Caco-2 (cell line): ENCODE results near the gene FUZ. TPM values are rescaled to one million over a fixed set of nuclear protein-coding genes. Genes with fewer than 3 reads are reported as not detected.

Source experiments
- BruUV-seq: library from RNA; stranded (reverse); fragments of 400-500 nt; replicated peaks from 2 replicates; lab custom pipeline; 2021; lab: Mats Ljungman, UMichigan
- CTCF ChIA-PET: fragments of 300-600 bp; sonication (Branson Sonifier 250); formaldehyde crosslinking; loops from one replicate; lab custom pipeline; 2022; ENCODE audit warnings: antibody characterized with exemption; lab: Charles Lee
- POLR2A ChIA-PET: fragments of 300-600 bp; sonication (Branson Sonifier 250); formaldehyde crosslinking; loops from one replicate; lab custom pipeline; 2022; ENCODE audit warnings: antibody characterized with exemption; lab: Charles Lee
- DNase-seq, 2 experiments: peaks; one replicate each; pipeline versions ENCODE4 v3.0.0 to v3.0.0-alpha.2; 2020 to 2022
- H3K27me3 ChIP-seq: replicated peaks from 2 replicates; pipeline ENCODE4 v1.6.0; 2011; ENCODE audit warnings: low read length; ENCODE audit not compliant: control insufficient read depth, insufficient read depth
- H3K36me3 ChIP-seq: 2 replicates; pipeline ENCODE4 v1.5.1; 2011; ENCODE audit warnings: low read length; ENCODE audit not compliant: control insufficient read depth, insufficient read depth
- H3K4me1 ChIP-seq: fragments of 250-450 bp; sonication (Bioruptor Pico); 2 replicates; pipeline ENCODE4 v1.5.1; 2020; ENCODE audit warnings: mild to moderate bottlenecking
- H3K4me3 ChIP-seq: 2 replicates; pipeline ENCODE4 v1.5.1; 2011; ENCODE audit warnings: low read depth, mild to moderate bottlenecking, control low read depth, low read length
- H3K9me3 ChIP-seq: fragments of 250-450 bp; sonication (Bioruptor Pico); 2 replicates; pipeline ENCODE4 v1.5.1; 2020; ENCODE audit warnings: mild to moderate bottlenecking, moderate library complexity
- H3K27ac Mint-ChIP-seq: one replicate; pipeline ENCODE4 v1.8.0; 2022; ENCODE audit warnings: mixed read lengths; ENCODE audit not compliant: unreplicated experiment
- H3K27me3 Mint-ChIP-seq: one replicate; pipeline ENCODE4 v1.8.0; 2022; ENCODE audit warnings: mixed read lengths; ENCODE audit not compliant: insufficient read depth, unreplicated experiment
- H3K36me3 Mint-ChIP-seq: one replicate; pipeline ENCODE4 v1.8.0; 2022; ENCODE audit warnings: mild to moderate bottlenecking, mixed read lengths; ENCODE audit not compliant: insufficient read depth, unreplicated experiment
- H3K4me1 Mint-ChIP-seq: one replicate; pipeline ENCODE4 v1.8.0; 2022; ENCODE audit warnings: low read depth, mixed read lengths; ENCODE audit not compliant: unreplicated experiment
- H3K4me3 Mint-ChIP-seq: one replicate; pipeline ENCODE4 v1.8.0; 2022; ENCODE audit warnings: mild to moderate bottlenecking, moderate library complexity, mixed read lengths; ENCODE audit not compliant: unreplicated experiment
- H3K9me3 Mint-ChIP-seq: one replicate; pipeline ENCODE4 v1.8.0; 2022; ENCODE audit warnings: mixed read lengths; ENCODE audit not compliant: unreplicated experiment
- intact Hi-C: fragments of 100-400 bp; cut with micrococcal nuclease; formaldehyde crosslinking; loops from one replicate; pipeline ENCODE4 v1.10.0; 2022; ENCODE audit not compliant: unreplicated experiment
- total RNA-seq: library from RNA; stranded (reverse); gene quantifications from 2 replicates; pipeline ENCODE4 v1.2.3, GENCODE V29; 2022
- TF ChIP-seq, protein P1 (sequence below), 2 experiments: fragments of 200-600 bp in 1 of 2; IDR thresholded peaks; 1 replicate in 1 of 2; 2 replicates in 1 of 2; pipeline versions ENCODE4 v1.5.1 to v1.8.0; 2011 to 2022; ENCODE audit warnings: antibody characterized with exemption in 1 of 2, control low read depth in 1 of 2, inconsistent platforms in 1 of 2, low read depth in 1 of 2, low read length in 1 of 2, mild to moderate bottlenecking in 1 of 2, moderate library complexity in 1 of 2; ENCODE audit not compliant: insufficient read depth in 1 of 2, severe bottlenecking in 1 of 2, unreplicated experiment in 1 of 2

The FUZ gene
- total RNA-seq, 1 experiment from 2014 or later: 0.75 TPM

DNA sequence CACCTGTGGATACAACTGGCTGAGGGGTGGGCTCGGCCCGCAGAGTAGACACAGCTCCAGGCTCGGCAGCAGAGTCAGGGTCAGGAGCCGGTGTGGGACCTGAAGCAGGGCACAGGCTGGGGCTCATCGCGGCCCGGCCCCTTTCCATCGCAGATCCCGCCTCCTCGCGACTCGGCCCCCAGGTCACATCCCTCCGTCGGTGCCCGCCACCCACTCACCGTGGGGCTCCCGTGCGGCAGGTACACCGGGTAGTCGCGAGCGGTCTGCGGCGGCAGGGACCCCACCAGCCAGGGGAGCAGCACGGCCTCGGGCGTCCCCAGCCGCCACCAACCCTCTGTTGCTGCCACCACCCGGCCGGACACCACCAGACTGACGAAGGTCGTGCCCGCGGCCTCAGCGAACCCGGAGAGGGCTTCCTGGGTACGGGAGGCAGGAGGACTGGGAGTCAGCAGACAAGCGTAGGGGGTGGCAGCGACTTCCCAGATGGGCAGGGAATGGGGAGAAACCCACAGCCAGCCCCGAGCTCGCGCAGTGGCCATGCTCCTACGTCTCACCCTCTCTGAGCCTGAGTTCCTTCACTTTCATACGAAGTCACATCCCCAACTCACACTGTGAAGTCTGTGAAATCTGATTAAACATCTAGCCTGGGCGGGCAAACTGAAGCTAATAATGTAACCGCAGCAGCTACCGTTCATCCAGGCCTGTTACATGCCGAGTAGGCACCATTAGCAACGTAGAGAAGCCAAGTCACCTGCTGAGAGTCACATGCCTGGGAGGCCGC is 3.7 kb downstream of the FUZ start:
- ChIA-PET CTCF (no interaction called here), POLR2A (interaction anchor here (0.6 to 2.0 kb wide), 2 partner anchors 81 to 133 kb away, joined by 3 to 6 read pairs; partner anchors contain the start of gene PRMT1)
- no peaks in the 10 kb centered on the region for H3K9me3 ChIP-seq
- no TSS peak for BruUV-seq
- Mint-ChIP-seq H3K4me3 (peak overlapping the region; percentile 91), H3K27me3 (no peaks in the 10 kb centered on the region), H3K4me1 (no peaks in the 10 kb centered on the region), H3K36me3 (peaks cover 35% of the 10 kb centered on the region), H3K27ac (peak overlapping the region; percentile 63), H3K9me3 (no peaks in the 10 kb centered on the region)
- intact Hi-C loops: loop anchor here (1.0 kb wide), 1 partner anchor 43 kb away; no protein-coding TSS in a partner anchor
- no peaks in the 10 kb centered on the region for H3K27me3 ChIP-seq
- peak overlapping the region; percentile 85 for H3K4me3 ChIP-seq
- DNase-seq: peak; percentile 70 to 78
- peaks cover 5% of the 10 kb centered on the region; the same call in 1 of the 2 replicates for H3K4me1 ChIP-seq
- H3K36me3 ChIP-seq: no peaks in the 10 kb centered on the region
- TF ChIP-seq, protein P1, sequence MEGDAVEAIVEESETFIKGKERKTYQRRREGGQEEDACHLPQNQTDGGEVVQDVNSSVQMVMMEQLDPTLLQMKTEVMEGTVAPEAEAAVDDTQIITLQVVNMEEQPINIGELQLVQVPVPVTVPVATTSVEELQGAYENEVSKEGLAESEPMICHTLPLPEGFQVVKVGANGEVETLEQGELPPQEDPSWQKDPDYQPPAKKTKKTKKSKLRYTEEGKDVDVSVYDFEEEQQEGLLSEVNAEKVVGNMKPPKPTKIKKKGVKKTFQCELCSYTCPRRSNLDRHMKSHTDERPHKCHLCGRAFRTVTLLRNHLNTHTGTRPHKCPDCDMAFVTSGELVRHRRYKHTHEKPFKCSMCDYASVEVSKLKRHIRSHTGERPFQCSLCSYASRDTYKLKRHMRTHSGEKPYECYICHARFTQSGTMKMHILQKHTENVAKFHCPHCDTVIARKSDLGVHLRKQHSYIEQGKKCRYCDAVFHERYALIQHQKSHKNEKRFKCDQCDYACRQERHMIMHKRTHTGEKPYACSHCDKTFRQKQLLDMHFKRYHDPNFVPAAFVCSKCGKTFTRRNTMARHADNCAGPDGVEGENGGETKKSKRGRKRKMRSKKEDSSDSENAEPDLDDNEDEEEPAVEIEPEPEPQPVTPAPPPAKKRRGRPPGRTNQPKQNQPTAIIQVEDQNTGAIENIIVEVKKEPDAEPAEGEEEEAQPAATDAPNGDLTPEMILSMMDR (IDR thresholded peaks at IDR 0.05; ENCODE audit: insufficient read depth in 1 of 2, low read depth in 1 of 2, low read length in 1 of 2, severe bottlenecking in 1 of 2, unreplicated experiment in 1 of 2): peak in 1 of 2 experiments; percentile 44

DNA sequence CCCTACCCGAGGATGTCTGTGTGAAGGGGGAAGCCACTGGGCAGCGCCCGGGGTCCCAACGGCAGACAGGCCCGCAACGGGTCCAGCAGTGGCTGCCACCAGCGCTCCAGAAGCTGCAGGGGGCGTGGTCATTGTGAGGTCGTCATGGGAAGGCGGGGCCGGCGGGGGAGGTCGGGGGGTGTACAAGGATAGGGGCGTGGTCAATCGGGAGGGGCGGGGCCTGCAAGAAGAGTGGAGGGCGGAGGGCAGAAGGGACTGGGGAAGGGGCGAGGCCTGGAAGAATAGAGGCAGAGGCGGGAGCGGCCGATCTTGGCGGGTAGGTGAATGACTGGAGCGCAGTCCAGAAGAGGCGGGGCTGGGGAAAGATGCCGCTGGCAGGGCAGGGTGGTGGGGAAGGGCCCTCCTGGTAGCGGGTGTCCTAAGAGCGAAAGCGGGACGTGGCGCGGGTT is 4.4 kb downstream of the FUZ start:
- H3K4me3 ChIP-seq: peak overlapping the region; percentile 85
- H3K36me3 ChIP-seq: no peaks in the 10 kb centered on the region
- no peaks in the 10 kb centered on the region for H3K27me3 Mint-ChIP-seq
- H3K4me1 Mint-ChIP-seq: no peaks in the 10 kb centered on the region
- H3K4me3 Mint-ChIP-seq: peak overlapping the region; percentile 91
- no peaks in the 10 kb centered on the region for H3K27me3 ChIP-seq
- DNase-seq: peak; percentile 95 to 96
- peak overlapping the region; percentile 63 for H3K27ac Mint-ChIP-seq
- no TSS peak for BruUV-seq
- peaks cover 40% of the 10 kb centered on the region for H3K36me3 Mint-ChIP-seq
- H3K9me3 ChIP-seq: no peaks in the 10 kb centered on the region
- intact Hi-C loops: loop anchor here (1.0 kb wide), 1 partner anchor 42 kb away; no protein-coding TSS in a partner anchor
- ChIA-PET POLR2A (interaction anchor here (0.6 to 2.0 kb wide), 2 partner anchors 121 to 132 kb away, joined by 4 to 6 read pairs; partner anchors contain the start of gene PRMT1), CTCF (interaction anchor here (0.6 kb wide), 2 partner anchors 39 to 592 kb away, joined by 3 read pairs; no protein-coding TSS in a partner anchor)
- H3K9me3 Mint-ChIP-seq: no peaks in the 10 kb centered on the region
- H3K4me1 ChIP-seq: peaks cover 5% of the 10 kb centered on the region; the same call in 1 of the 2 replicates
- TF ChIP-seq, protein P1 (IDR thresholded peaks at IDR 0.05; ENCODE audit: insufficient read depth in 1 of 2, low read depth in 1 of 2, low read length in 1 of 2, severe bottlenecking in 1 of 2, unreplicated experiment in 1 of 2): no peak

DNA sequence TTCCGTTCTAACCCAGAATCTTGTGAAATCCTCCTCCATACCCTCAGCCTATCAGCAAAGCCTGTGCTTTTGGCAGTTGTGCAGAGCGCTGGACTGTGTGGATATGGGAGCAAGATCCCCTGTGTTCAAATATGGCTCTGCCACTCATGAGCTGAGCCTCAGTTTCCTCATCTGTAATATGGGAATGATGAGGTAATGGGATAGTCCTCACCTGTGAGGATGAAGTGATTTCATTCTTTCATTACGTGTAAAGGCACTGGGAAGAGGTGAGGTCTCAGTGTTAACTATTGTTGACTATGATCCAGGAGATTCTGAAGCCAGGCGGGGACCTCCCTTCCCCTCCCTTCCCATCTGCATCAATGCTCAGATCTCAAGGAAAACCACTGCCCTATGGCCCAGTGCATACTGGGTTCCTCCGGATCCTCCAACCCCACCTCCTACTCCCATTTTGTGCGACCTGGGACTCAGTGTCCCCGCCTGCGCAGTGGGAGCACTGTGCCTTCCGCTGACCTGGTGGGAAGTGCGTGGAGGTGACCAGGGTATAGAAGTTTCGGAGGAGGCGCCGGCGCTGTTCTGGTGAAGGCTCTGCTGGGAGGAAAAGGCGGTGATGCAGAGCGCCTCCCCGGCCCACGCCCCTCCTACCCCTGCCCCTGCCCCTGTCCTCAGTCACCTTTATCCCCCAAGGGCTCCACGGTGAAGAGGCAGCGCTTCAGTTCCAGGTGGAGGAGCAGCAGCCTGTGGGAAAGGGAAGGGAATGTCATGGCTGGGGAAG is 5.0 kb downstream of the FUZ start:
- peak overlapping the region; percentile 85 for H3K4me3 ChIP-seq
- Mint-ChIP-seq H3K4me1 (no peaks in the 10 kb centered on the region), H3K36me3 (peaks cover 42% of the 10 kb centered on the region), H3K27ac (peak overlapping the region; percentile 63), H3K4me3 (peak overlapping the region; percentile 91), H3K9me3 (no peaks in the 10 kb centered on the region), H3K27me3 (no peaks in the 10 kb centered on the region)
- no TSS peak for BruUV-seq
- H3K9me3 ChIP-seq: no peaks in the 10 kb centered on the region
- no peaks in the 10 kb centered on the region for H3K27me3 ChIP-seq
- DNase-seq: no peak
- ChIA-PET POLR2A (interaction anchor here (0.6 kb wide), 2 partner anchors 109 to 122 kb away, joined by 4 read pairs; no protein-coding TSS in a partner anchor), CTCF (interaction anchor here (0.6 kb wide), 2 partner anchors 40 to 592 kb away, joined by 3 read pairs; no protein-coding TSS in a partner anchor)
- peaks cover 5% of the 10 kb centered on the region; the same call in 1 of the 2 replicates for H3K4me1 ChIP-seq
- H3K36me3 ChIP-seq: no peaks in the 10 kb centered on the region
- intact Hi-C loops: no loop called here
- TF ChIP-seq, protein P1 (IDR thresholded peaks at IDR 0.05; ENCODE audit: insufficient read depth in 1 of 2, low read depth in 1 of 2, low read length in 1 of 2, severe bottlenecking in 1 of 2, unreplicated experiment in 1 of 2): no peak
